Omental fat pad (tissue), 4 donors: Measurements from ENCODE around the gene UHRF2. TPM values are rescaled to one million over a fixed set of nuclear protein-coding genes. Genes with fewer than 3 reads are reported as not detected.
"Not testable (repeated sequence)": the region's sequence is repeated elsewhere in the genome, so short reads cannot be mapped to it uniquely, and the experiment has no call there.

ENCODE experiments used
- ATAC-seq: fragments of 150-250 bp; one replicate; pipeline ENCODE4 v1.9.1; 2016; ENCODE audit warnings: mild to moderate bottlenecking, moderate library complexity; ENCODE audit not compliant: low FRiP score
- DNase-seq: peaks from one replicate; pipeline ENCODE4 v3.0.0-alpha.2; 2019; ENCODE audit warnings: low spot score
- total RNA-seq, 4 donors: library from RNA; depleted of rRNA; stranded (reverse); fragments of >200 nt; gene quantifications; one replicate each; pipeline ENCODE4 v1.1.0, GENCODE V29; 2016
- TF ChIP-seq, protein P1 (sequence below), 3 donors: fragments of 450-650 bp; IDR thresholded peaks; one replicate each; pipeline ENCODE4 v1.5.1; 2016 to 2017; ENCODE audit warnings: antibody characterized with exemption in 3 of 3, mild to moderate bottlenecking in 3 of 3, moderate library complexity in 2 of 3

UHRF2 gene
- total RNA-seq, 4 donors from 2014 or later = 33.6 to 74.7 (median 47.4) TPM

- TF ChIP-seq, protein P1, sequence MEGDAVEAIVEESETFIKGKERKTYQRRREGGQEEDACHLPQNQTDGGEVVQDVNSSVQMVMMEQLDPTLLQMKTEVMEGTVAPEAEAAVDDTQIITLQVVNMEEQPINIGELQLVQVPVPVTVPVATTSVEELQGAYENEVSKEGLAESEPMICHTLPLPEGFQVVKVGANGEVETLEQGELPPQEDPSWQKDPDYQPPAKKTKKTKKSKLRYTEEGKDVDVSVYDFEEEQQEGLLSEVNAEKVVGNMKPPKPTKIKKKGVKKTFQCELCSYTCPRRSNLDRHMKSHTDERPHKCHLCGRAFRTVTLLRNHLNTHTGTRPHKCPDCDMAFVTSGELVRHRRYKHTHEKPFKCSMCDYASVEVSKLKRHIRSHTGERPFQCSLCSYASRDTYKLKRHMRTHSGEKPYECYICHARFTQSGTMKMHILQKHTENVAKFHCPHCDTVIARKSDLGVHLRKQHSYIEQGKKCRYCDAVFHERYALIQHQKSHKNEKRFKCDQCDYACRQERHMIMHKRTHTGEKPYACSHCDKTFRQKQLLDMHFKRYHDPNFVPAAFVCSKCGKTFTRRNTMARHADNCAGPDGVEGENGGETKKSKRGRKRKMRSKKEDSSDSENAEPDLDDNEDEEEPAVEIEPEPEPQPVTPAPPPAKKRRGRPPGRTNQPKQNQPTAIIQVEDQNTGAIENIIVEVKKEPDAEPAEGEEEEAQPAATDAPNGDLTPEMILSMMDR (IDR thresholded peaks at IDR 0.05) = no peak
- no peak for ATAC-seq
- DNase-seq = no peak
Observed at GRCh38 chr9:6443661-6444060, 30.7 kb downstream of the UHRF2 start.

- ATAC-seq (no peak), DNase-seq (no peak)
- TF ChIP-seq, protein P1 (IDR thresholded peaks at IDR 0.05) = no peak
Observed at GRCh38 chr9:6444128-6444527, 31.1 kb downstream of the UHRF2 start.

DNA sequence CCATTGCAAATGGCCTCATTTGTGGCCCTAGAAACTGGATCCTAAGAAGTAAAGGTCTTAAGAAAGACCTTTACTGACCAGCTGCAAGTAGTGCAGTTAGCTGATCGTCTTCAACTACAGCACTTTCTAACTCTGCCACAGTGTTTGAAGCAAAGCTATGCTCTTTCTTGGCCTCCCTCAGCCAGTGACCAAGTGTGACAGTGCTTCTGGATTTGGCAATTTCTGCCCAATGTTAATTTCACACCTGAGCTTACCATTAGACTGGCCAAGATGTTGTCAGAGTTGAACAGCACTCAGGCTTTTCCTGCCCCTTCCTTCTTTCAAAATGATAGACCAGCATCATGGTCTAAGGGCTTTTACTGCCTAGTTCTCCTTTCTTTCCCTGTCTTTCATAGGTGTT, 36.1 kb downstream of the UHRF2 start:
- ATAC-seq = no peak
- TF ChIP-seq, protein P1 (IDR thresholded peaks at IDR 0.05) = no peak
- DNase-seq = no peak

GRCh38 chr9:6449645-6450044, 36.6 kb downstream of the UHRF2 start:
- ATAC-seq (no peak), DNase-seq (no peak)
- TF ChIP-seq, protein P1 (IDR thresholded peaks at IDR 0.05) = no peak

GRCh38 chr9:6450641-6451375, 37.8 kb downstream of the UHRF2 start:
- TF ChIP-seq, protein P1 (IDR thresholded peaks at IDR 0.05) = no peak
- no peak for DNase-seq
- no peak for ATAC-seq

DNA sequence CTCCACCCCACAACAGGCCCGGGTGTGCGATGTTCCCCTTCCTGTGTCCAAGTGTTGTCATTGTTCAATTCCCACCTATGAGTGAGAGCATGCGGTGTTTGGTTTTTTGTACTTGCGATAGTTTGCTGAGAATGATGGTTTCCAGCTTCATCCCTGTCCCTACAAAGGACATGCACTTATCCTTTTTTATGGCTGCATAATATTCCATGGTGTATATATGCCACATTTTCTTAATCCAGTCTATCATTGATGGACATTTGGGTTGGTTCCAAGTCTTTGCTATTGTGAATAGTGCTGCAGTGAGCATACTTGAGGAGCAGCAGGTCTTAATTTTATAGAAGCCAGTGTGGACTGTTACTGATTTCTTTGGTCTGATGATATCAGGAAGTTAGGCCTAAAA, 42.3 kb downstream of the UHRF2 start:
- DNase-seq, ATAC-seq: not testable (repeated sequence)

GRCh38 chr9:6458704-6459103, 45.7 kb downstream of the UHRF2 start:
- not testable (repeated sequence) for DNase-seq, ATAC-seq

DNA sequence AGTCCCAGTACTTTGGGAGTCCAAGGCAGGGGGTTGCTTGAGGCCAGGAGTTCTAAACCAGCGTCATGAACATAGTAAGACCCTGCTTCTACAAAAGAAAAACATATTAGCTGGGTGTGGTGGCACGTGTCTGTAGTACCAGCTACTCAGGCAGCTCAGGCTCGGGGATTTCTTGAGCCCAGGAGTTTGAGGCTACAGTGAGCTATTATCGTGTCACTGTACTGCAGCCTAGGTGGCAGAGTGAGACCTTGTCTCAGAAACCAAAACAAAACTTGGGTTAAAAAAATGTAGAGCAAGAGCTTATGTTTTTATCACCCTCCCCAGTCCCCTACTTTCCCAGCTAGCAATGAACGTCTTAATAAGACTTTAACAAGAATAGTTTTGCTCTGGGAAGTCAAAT, 46.7 kb downstream of the UHRF2 start:
- TF ChIP-seq, protein P1 (IDR thresholded peaks at IDR 0.05) = no peak
- DNase-seq = no peak
- ATAC-seq = no peak
